NCI-H2227 treated with DMSO at 0.1 percent for 48 hours (cell line): ENCODE results near the gene TMEFF2.

ENCODE experiments used
- DNase-seq: peaks from one replicate; lab custom pipeline; 2025; lab: John Stamatoyannopoulos, UW

The TMEFF2 gene

GRCh38 chr2:192194866-192195547, at the start of gene TMEFF2:
TMEFF2 (minus strand) TSS chr2:192194933; CDS start chr2:192194524, 409 bp downstream.
- peak; percentile 98 for DNase-seq

DNA sequence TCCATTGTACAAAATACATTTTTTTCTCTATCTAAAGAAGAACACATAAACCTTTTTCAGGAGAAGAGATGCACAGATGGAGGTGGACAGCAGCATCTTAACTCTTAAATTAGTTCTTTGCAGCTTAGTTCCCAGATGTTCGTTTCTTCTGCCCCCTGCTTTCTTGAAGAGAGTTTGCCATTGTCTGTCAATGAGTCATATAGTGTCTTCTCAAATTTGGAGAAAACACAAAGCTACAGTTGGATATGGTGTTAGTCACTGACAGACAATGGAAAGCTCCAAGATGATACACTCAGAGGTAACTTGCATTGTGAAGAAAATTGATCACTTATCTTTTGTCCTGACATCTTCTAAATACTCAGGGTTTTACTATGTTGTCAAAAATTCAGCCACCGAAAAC, 48.8 kb upstream of the TMEFF2 start:
- DNase-seq = no peak

DNA sequence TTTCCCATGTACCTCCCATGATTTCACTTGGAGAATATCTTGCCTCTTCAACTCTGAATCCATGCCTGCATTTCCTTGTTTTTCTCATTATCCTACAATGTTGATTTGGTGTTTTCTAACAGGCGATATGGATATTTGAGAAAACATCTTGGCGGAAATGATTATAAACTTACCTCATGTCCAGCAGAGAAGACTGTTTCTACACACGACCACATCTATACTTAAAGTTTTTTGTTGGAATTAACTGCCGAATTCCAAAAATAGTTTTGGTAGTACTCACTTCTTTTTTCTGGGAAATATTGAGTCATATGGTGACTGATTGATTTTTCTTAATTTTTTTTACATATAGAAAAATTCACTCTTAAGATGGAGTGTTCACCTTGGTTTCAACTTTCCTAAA, 41.4 kb upstream of the TMEFF2 start:
- DNase-seq = no peak

DNA sequence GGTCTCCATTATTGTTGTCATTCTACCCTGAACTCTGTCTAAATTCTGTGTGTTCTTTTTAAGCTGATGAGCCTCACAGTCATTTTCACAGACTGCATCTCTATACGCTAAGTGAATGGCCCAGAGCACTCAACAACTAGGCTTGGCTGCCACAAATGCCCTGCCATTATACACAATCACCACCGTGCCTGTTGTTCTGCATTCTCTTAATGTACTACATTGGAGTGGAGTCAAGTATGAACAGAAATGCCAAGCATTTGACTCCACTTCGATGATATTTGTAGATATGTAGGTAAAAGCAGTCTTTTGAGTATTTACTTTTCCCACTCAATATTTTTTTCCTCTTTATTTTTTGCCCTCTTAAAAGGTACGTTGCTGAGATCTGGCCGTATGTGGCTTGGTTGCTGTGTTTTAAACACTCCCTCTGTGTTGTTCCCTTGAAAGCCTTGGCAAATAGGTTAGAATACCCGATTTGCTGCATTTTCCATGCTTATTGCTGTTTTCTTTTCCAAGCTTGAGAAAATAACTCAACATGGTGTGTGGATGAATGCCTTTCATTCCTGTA, 36.2 kb upstream of the TMEFF2 start:
- DNase-seq = peak; percentile 80

- no peak for DNase-seq
Observed at GRCh38 chr2:192228685-192229084, 34.0 kb upstream of the TMEFF2 start.

DNA sequence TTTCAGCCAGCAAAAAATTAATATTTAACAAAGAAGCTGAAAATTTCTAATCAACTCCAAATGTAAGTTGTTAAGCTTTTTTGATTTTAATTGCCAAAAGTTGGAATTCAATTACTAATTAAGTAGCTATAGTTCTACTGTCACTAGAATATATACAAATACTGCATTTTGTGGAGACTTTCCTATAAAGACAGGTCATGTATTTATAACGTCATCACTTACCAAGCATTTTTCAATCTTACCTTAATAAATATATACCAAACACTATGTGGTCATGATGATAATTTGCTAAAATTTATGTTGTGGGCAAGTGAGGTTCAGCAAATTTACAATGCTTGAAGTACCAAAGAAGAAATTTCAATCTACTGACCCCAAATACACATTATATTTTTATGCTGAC, 24.2 kb upstream of the TMEFF2 start:
- no peak for DNase-seq

DNA sequence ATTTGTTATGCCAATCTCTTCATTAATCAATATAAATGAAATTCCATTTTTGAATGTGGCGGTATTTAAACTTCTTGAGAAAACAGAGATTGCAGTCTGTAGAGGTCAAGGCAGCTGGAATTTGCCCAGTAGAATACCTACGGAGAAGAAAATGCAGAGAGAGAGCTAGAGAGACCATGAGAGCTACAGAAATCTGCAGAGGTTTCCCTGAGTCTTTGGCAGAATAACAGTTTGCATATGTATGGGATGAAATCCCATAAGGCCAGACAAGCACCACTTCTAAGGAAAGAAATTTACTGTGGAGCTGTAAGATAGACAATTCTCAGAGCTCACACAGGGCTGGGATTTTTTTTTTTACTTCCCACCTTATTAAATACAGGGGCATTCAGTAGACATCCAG, 23.6 kb upstream of the TMEFF2 start:
- no peak for DNase-seq

DNA sequence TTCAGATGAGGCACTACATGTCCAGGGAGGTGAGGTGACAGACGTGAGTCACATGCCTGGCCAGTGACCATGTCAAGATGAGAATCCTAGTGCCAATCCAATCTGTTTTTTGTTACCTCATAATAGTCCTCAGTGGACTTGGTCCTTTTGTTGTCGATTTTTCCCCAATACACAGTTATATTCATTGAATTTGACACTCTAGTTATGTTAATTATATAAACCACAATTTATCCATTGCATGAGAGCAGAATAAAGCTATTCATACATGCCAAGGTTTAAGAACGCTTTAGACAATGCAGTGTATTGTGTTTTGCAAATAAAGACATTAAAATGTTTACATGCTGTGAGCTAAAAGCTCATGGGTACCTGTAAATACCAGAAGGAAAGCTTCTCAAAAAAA, 21.6 kb upstream of the TMEFF2 start:
- DNase-seq = no peak

DNA sequence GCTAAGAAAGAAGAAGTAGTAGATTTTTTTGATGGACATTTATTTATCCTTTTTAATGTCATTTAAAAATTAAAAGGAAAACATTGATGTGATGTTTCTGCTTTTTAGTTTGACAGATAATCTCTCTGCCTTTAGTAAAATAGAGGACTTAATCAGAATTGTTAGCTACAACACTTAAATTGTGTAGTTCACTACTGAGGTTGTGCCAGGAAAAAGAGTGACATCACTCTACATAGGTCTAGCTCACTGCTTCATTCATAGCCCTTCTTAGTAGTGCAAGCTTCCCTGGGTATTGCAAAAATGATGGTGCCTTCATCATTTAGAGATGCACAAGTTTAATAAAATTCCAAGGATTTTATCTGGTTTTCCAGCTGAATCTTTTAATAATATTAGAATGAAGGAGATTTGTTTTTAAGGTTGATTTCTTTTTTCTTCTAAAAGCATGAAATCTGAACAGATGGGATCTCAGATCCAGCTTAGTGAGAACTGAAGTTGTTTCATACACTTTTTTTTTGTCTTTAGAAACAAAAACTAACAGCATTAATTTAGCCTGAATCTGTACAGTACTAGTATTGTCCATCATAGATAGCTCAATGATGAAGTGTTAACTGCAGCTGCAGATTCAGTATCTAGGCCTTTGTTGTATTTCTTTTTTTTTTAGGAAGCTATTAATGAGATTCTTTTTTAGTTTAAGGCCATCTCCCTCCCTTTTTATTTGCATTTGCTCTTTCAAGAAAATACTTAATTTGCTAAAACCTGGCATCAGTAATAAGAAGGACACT, 20.6 kb upstream of the TMEFF2 start:
- DNase-seq = no peak

- no peak for DNase-seq
Observed at GRCh38 chr2:192208848-192209247, 14.1 kb upstream of the TMEFF2 start.

DNA sequence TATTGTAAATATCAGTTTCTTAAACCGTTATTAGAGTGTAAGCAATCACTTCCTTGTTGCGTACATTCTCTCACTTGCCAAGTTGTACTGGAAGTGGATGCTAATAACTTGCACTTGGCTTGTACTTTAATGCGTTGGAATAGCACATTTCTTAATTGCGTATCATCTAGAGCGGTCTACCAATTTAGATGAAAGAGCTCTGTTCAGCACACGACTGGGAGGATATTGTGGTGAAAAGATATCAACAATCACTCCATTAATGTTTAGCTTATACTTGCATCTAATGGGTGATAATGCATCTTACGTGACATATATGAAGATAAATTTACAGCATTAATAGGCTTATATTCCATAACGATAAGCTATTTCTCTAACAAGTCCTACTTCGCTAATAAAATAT, 11.7 kb upstream of the TMEFF2 start:
- no peak for DNase-seq

DNA sequence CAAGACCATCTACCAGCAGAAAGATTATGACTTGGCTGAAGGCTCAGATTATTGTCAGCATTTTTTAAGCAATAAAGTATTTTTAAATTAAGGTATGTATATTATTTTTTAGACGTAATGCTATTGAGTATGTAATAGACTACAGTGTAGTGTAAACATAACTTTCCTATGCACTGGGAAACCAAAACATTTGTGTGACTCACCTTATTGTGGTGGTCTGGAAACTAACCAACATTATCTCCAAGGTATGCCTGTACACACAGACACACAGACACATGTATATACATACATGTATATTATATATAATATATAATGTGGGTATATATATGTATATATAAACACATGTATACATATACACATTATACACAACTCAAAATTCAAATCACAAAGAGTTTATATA, 9.1 kb upstream of the TMEFF2 start:
- no peak for DNase-seq

- no peak for DNase-seq
Observed at GRCh38 chr2:192202373-192202772, 7.6 kb upstream of the TMEFF2 start.

- no peak for DNase-seq
Observed at GRCh38 chr2:192201116-192201515, 6.4 kb upstream of the TMEFF2 start.

GRCh38 chr2:192197357-192197756, 2.6 kb upstream of the TMEFF2 start:
- peak; percentile 44 for DNase-seq

- peak; percentile 79 for DNase-seq
Observed at GRCh38 chr2:192196421-192197194, 1.9 kb upstream of the TMEFF2 start.

- peak; percentile 94 for DNase-seq
Observed at GRCh38 chr2:192195548-192196418, 1.1 kb upstream of the TMEFF2 start.

- DNase-seq = peak; percentile 85
Observed at GRCh38 chr2:192194265-192194865, 368 bp downstream of the TMEFF2 start.

DNA sequence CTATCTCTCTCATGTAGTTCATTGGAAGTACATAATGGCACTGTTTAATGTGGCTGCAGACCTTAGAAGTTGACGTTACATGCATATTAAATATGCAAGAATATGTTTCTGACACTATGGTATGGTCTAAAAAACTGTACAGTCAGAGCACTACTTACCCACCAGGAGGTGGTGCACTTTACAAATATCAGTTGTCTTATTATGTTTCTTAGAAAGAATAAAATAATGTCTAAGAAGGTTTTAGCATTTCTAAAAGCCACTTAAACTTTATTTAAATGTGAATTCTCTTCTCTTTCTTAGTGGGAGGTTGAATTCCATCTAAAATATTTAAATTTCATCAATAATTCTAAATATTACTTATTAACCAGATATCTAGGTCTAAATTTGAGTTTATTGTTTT, 4.3 kb downstream of the TMEFF2 start:
- DNase-seq = peak; percentile 38

GRCh38 chr2:192186806-192187205, 7.9 kb downstream of the TMEFF2 start:
- DNase-seq = no peak

GRCh38 chr2:192184349-192184748, 10.4 kb downstream of the TMEFF2 start:
- no peak for DNase-seq
